Neuronal stem cell (in vitro differentiated cells): Measurements from ENCODE around the gene MLN.

Experiments used
- DNase-seq: peaks from one replicate; pipeline ENCODE4 v3.0.0-alpha.2; 2013; ENCODE audit warnings: low spot score
- H2AFZ ChIP-seq: one replicate; pipeline ENCODE4 v1.6.1; 2013; ENCODE audit warnings: mild to moderate bottlenecking, low read length, inconsistent platforms
- H2AK5ac ChIP-seq: 2 replicates; pipeline ENCODE4 v1.6.1; 2013; ENCODE audit warnings: low read depth, mild to moderate bottlenecking, inconsistent platforms, low read length, moderate library complexity, mixed read lengths
- H2BK120ac ChIP-seq: 2 replicates; pipeline ENCODE4 v1.6.1; 2013; ENCODE audit warnings: low read depth, mild to moderate bottlenecking, inconsistent platforms, low read length, moderate library complexity, mixed read lengths
- H2BK12ac ChIP-seq: one replicate; pipeline ENCODE4 v1.6.1; 2013; ENCODE audit warnings: low read length, inconsistent platforms
- H2BK15ac ChIP-seq: 2 replicates; pipeline ENCODE4 v1.6.1; 2013; ENCODE audit warnings: mild to moderate bottlenecking, low read length, inconsistent platforms, mixed read lengths
- H2BK5ac ChIP-seq: one replicate; pipeline ENCODE4 v1.6.1; 2013; ENCODE audit warnings: inconsistent platforms, mild to moderate bottlenecking, low read length, moderate library complexity
- H3K14ac ChIP-seq: one replicate; pipeline ENCODE4 v1.6.1; 2013; ENCODE audit warnings: low read length, inconsistent platforms
- H3K18ac ChIP-seq: 2 replicates; pipeline ENCODE4 v1.6.1; 2013; ENCODE audit warnings: low read length, inconsistent platforms
- H3K23ac ChIP-seq: 2 replicates; pipeline ENCODE4 v1.6.1; 2013; ENCODE audit warnings: low read depth, mild to moderate bottlenecking, mixed read lengths, low read length, inconsistent platforms; ENCODE audit not compliant: poor library complexity
- H3K27ac ChIP-seq: replicated peaks from 3 replicates; pipeline ENCODE4 v1.5.1; 2013; ENCODE audit warnings: low read length, inconsistent platforms
- H3K27me3 ChIP-seq, 3 experiments: 2 replicates each; pipeline ENCODE4 v1.6.1; 2013; ENCODE audit warnings: low read length in 3 of 3, mild to moderate bottlenecking in 2 of 3, inconsistent platforms in 1 of 3, low read depth in 1 of 3, mixed read lengths in 1 of 3, moderate library complexity in 1 of 3; ENCODE audit not compliant: control insufficient read depth in 3 of 3, insufficient read depth in 3 of 3
- H3K36me3 ChIP-seq, 2 donors: replicated peaks in 1 of 2; 2 replicates each; pipeline ENCODE4 v1.6.1; 2013; ENCODE audit warnings: low read length in 2 of 2; ENCODE audit not compliant: control insufficient read depth in 2 of 2, insufficient read depth in 2 of 2
- H3K4ac ChIP-seq: 2 replicates; pipeline ENCODE4 v1.6.1; 2013; ENCODE audit warnings: inconsistent platforms, mild to moderate bottlenecking, low read length, moderate library complexity
- H3K4me1 ChIP-seq, 2 donors: 1 replicate in 1 of 2; 2 replicates in 1 of 2; pipeline ENCODE4 v1.6.1; 2013; ENCODE audit warnings: low read length in 2 of 2, low read depth in 1 of 2; ENCODE audit not compliant: control insufficient read depth in 2 of 2, insufficient read depth in 1 of 2
- H3K4me2 ChIP-seq: one replicate; pipeline ENCODE4 v1.6.1; 2013; ENCODE audit warnings: mild to moderate bottlenecking, low read length, inconsistent platforms; ENCODE audit not compliant: insufficient read depth, poor library complexity, severe bottlenecking
- H3K4me3 ChIP-seq, 2 donors: 2 replicates each; pipeline ENCODE4 v1.5.1; 2013; ENCODE audit warnings: low read length in 2 of 2, mild to moderate bottlenecking in 2 of 2, inconsistent platforms in 1 of 2, moderate library complexity in 1 of 2
- H3K79me1 ChIP-seq: one replicate; pipeline ENCODE4 v1.6.1; 2013; ENCODE audit warnings: low read depth, mild to moderate bottlenecking, inconsistent platforms, low read length, moderate library complexity
- H3K9ac ChIP-seq: one replicate; pipeline ENCODE4 v1.6.1; 2013; ENCODE audit warnings: mild to moderate bottlenecking, low read depth, low read length, inconsistent platforms; ENCODE audit not compliant: poor library complexity
- H3K9me3 ChIP-seq, 2 donors: replicated peaks in 1 of 2; 2 replicates each; pipeline versions ENCODE3 to v1.6.1; 2013; ENCODE audit warnings: low read length in 2 of 2, mild to moderate bottlenecking in 2 of 2, inconsistent platforms in 1 of 2, low read depth in 1 of 2, mixed read lengths in 1 of 2, moderate library complexity in 1 of 2; ENCODE audit not compliant: control insufficient read depth in 2 of 2, insufficient read depth in 1 of 2
- H4K8ac ChIP-seq: one replicate; pipeline ENCODE4 v1.6.1; 2013; ENCODE audit warnings: low read depth, mild to moderate bottlenecking, inconsistent platforms, low read length, moderate library complexity
- H4K91ac ChIP-seq: one replicate; pipeline ENCODE4 v1.6.1; 2013; ENCODE audit warnings: low read length, low read depth, mild to moderate bottlenecking, inconsistent platforms; ENCODE audit not compliant: poor library complexity
- WGBS, 2 donors: extraction: QIAGEN DNeasy Blood & Tissue Kit; methylation state at CpG; one replicate each; pipeline ENCODE4 v1.1.7; 2013; ENCODE audit warnings: missing lambda C conversion rate in 2 of 2, mixed read lengths in 1 of 2; ENCODE audit not compliant: insufficient read length in 2 of 2, insufficient replicate concordance in 1 of 2; ENCODE audit errors: extremely low coverage in 2 of 2; 5-methylcytosine and 5-hydroxymethylcytosine counted together

MLN gene

DNA sequence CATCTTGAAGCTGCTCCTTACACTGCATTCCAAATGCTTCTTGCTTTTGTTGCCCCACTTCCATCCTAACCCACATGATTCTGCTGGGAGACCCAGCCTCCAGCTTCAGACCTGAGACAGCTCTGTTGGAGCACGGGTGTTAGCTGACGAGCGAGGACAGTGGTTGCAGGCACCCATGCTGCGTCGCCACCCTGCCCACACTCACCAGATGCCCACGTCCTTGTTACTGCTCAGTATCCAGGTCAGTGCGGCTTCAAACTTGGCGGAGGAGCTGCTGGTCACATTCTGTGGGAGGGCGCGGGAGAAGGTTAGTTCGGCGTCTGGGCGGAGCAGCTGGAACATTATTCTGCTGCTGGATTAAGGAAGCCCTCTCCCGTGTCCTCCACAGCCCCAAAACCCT is 23.9 kb downstream of the MLN start:
- no peak overlapping the region for H3K23ac ChIP-seq
- peak overlapping the region in 1 of 2 donors; percentile 47 for H3K4me3 ChIP-seq
- no peak overlapping the region for H3K4me2 ChIP-seq
- no peaks in the 10 kb centered on the region for H3K27me3 ChIP-seq
- peaks cover 25 to 32% of the 10 kb centered on the region in 2 donors for H3K4me1 ChIP-seq
- H3K36me3 ChIP-seq, result peaks cover 53 to 91% of the 10 kb centered on the region in 2 donors
- no peak overlapping the region for H4K91ac ChIP-seq
- WGBS, 2 donors, result no CpG with 5 or more reads among the region's 14 CpGs
- H3K9me3 ChIP-seq, result no peaks in the 10 kb centered on the region
- H2BK15ac ChIP-seq, result no peak overlapping the region
- peak overlapping the region; percentile 54 for H3K18ac ChIP-seq
- no peak overlapping the region for H3K14ac ChIP-seq
- H2AK5ac ChIP-seq, result peak overlapping the region; percentile 4
- H2BK120ac ChIP-seq, result no peak overlapping the region
- no peak for DNase-seq
- no peak overlapping the region for H3K4ac ChIP-seq
- no peak overlapping the region for H2BK5ac ChIP-seq
- peak overlapping the region; percentile 1 for H3K27ac ChIP-seq
- H3K79me1 ChIP-seq, result no peaks in the 10 kb centered on the region
- no peak overlapping the region for H3K9ac ChIP-seq
- H2BK12ac ChIP-seq, result no peak overlapping the region
- H4K8ac ChIP-seq, result no peak overlapping the region
- no peak overlapping the region for H2AFZ ChIP-seq

DNA sequence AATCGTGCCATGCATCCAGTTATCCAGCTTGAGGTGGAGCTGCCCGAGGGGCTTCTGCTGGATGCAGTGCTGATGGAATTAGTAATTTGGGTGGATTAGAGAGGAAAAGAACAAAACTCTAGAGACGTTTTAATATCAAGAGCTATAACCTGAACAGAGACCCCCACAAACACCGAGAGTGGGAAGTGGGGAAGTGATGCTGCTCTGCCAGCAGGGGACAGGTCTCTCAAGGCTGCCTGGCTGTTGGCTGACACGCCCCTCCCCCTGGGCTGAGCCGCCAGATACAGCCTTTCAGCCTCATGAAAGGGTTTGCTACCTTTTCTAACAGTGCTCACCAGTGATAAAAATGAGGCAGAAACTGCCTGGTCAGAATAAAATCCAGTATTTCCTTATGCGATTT is 24.5 kb downstream of the MLN start:
- no peak overlapping the region for H4K8ac ChIP-seq
- H4K91ac ChIP-seq, result no peak overlapping the region
- WGBS, 2 donors, result no CpG with 5 or more reads among the region's 7 CpGs
- no peak overlapping the region for H3K14ac ChIP-seq
- no peak overlapping the region for H3K4me2 ChIP-seq
- no peaks in the 10 kb centered on the region for H3K9me3 ChIP-seq
- DNase-seq, result no peak
- H2AK5ac ChIP-seq, result no peak overlapping the region
- H2BK120ac ChIP-seq, result no peak overlapping the region
- no peak overlapping the region for H2AFZ ChIP-seq
- peaks cover 55 to 90% of the 10 kb centered on the region in 2 donors for H3K36me3 ChIP-seq
- H2BK15ac ChIP-seq, result no peak overlapping the region
- no peak overlapping the region for H2BK12ac ChIP-seq
- no peak overlapping the region for H3K9ac ChIP-seq
- H3K79me1 ChIP-seq, result no peaks in the 10 kb centered on the region
- no peak overlapping the region for H2BK5ac ChIP-seq
- no peak overlapping the region for H3K4me3 ChIP-seq
- H3K23ac ChIP-seq, result no peak overlapping the region
- H3K18ac ChIP-seq, result no peak overlapping the region
- no peak overlapping the region for H3K27ac ChIP-seq
- H3K27me3 ChIP-seq, result no peaks in the 10 kb centered on the region
- H3K4me1 ChIP-seq, result peaks cover 25 to 32% of the 10 kb centered on the region in 2 donors
- no peak overlapping the region for H3K4ac ChIP-seq

DNA sequence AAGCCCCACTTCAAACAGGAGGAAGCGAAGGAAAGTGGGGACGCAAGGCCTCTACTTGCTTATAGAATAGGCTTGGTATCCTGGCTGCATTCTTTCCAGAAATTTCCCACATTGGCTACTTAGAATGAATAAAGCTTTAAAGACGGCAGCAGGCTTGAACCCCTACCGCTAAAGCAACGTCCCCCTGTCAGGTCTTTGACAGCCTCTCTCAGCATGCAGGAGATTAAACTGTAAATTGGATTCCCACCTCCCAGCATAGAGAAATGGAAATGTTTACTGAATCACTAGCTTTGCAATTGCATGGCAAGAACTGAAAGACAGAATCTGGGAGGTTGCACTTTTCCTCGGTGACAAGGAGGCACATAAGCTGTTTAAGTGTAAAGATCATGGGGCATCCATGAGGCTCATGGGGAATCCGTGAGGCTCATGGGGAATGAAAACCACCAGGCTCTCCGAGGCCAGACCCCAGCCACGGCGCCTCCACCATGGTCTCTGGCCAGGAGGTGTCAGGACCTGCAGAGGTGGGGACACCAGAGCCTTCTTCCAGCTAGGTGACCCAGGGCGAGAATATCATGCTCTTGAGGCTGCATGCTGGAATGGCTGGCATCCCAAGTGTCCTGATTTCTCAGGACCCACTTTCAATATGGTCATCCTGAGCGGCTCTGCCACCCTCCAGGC is 25.2 kb downstream of the MLN start:
- Histone ChIP-seq H3K14ac (no peak overlapping the region), H4K8ac (no peak overlapping the region), H3K79me1 (no peaks in the 10 kb centered on the region), H3K4me1 (peaks cover 25 to 32% of the 10 kb centered on the region in 2 donors), H3K9me3 (no peaks in the 10 kb centered on the region), H2AK5ac (no peak overlapping the region), H4K91ac (no peak overlapping the region), H3K27ac (no peak overlapping the region), H3K36me3 (peaks cover 55 to 88% of the 10 kb centered on the region in 2 donors), H3K27me3 (no peaks in the 10 kb centered on the region), H3K23ac (no peak overlapping the region), H3K4me2 (no peak overlapping the region), H2BK12ac (no peak overlapping the region), H3K4ac (no peak overlapping the region), H3K4me3 (no peak overlapping the region), H2BK120ac (no peak overlapping the region), H3K18ac (no peak overlapping the region), H2BK15ac (no peak overlapping the region), H2BK5ac (no peak overlapping the region), H2AFZ (no peak overlapping the region), H3K9ac (no peak overlapping the region)
- DNase-seq, result no peak
- no CpG with 5 or more reads among the region's 12 CpGs for WGBS, 2 donors

DNA sequence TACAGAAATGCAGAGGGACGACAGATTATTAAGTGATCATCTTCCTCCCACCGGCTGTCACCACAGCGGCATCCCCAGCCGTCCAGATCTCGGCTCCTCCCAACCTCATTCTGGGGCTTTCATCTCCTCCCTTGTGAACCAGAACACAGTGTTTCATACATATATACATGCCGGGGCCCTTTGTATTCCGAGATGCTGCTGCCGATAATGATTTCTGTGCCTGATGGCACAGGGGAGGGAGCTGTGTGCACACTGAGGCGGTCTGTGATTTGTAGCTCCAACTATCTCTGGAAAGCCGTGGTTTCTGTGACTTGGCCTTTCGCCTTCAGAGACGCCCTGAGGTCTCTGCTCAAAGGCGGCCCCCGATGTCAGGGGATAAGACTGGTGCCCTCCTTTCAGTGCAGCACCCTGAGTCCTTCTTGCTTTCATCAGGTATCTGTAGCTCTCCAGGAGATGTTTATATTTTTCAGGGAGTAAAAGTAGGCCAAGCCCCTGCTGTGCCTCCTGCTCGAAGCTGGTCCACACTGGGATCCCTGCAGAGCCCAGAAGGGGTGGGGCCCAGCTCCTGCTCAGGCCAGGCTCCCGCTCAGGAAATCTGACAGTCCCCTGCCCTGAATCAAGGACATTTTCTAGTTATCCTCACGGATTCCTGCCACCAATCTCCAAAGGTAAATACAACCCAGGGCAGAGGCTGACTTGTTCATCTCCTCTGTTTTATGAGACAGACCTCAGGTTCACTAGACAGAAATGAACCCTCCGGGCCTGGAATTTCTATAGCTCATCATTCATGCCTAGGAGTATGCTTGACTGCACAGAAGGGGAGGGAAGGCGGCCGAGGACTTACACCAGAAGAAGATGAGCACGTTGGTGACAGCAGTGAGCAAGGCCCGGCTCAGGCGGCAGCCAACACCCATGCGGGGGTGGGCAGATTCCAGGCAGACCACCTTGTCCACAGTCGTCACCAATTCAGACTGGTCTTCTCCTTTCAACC is 26.1 kb downstream of the MLN start:
- H2AK5ac ChIP-seq, result no peak overlapping the region
- peaks cover 25 to 32% of the 10 kb centered on the region in 2 donors for H3K4me1 ChIP-seq
- no peak for DNase-seq
- H3K27me3 ChIP-seq, result no peaks in the 10 kb centered on the region
- H2AFZ ChIP-seq, result no peak overlapping the region
- no peak overlapping the region for H2BK5ac ChIP-seq
- no peak overlapping the region for H3K4me3 ChIP-seq
- no peak overlapping the region for H3K4ac ChIP-seq
- H3K4me2 ChIP-seq, result no peak overlapping the region
- no peak overlapping the region for H2BK15ac ChIP-seq
- no peak overlapping the region for H2BK120ac ChIP-seq
- H3K9ac ChIP-seq, result no peak overlapping the region
- H3K18ac ChIP-seq, result no peak overlapping the region
- H3K14ac ChIP-seq, result no peak overlapping the region
- no peak overlapping the region for H4K8ac ChIP-seq
- no peak overlapping the region for H3K27ac ChIP-seq
- H3K36me3 ChIP-seq, result peaks cover 54 to 88% of the 10 kb centered on the region in 2 donors
- H4K91ac ChIP-seq, result no peak overlapping the region
- no peaks in the 10 kb centered on the region for H3K9me3 ChIP-seq
- no peak overlapping the region for H3K23ac ChIP-seq
- WGBS, 2 donors, result no CpG with 5 or more reads among the region's 25 CpGs
- H2BK12ac ChIP-seq, result no peak overlapping the region
- no peaks in the 10 kb centered on the region for H3K79me1 ChIP-seq
